MV-4-11 (cell line): ENCODE measurements around the gene NKX2-2.

Experiments
- DNase-seq: peaks from one replicate; lab custom pipeline; 2025; lab: John Stamatoyannopoulos, UW

The NKX2-2 gene

DNA sequence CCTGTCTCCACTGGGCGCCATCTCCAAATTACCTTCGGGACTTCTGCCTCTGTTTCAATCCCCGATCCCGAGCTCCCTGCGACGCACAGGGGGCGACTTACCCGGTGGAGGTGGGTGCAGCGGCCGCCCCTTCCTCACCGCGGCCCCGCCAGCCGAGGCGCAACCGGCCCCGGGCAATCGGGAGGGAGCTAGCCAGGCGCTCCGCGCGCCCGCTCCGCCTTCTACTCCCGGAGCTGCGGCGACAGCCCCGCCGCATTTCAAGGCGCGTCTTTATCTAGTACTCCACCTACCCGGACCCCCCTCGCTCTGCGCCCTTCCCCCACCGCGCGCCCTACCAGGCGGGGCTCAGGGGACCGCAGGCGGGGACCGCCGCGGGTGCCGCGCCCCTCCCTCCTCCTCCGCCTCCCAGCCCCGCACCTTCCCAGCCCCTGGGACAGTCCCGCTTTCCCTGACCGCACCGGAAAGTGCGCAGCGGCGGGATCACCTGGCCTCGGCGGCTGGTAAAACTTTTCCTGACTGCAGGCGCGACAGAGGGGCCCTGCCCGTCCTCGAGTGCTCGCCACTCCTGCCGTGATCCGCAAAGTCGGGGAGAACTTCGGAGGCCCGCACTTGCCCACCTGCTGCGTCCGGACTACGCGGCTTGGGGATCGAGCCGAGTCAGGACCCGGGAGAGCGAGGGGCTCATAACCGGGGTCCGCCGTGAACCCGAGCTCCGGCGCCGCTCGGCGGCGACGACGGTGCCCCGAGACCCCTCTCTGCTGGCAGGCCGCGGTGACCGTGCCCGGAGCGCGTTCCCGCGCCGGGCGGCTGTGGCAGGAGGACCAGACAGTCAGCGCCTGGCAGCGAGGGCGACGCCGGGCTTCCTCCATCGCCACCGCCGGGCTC is 8.0 kb upstream of the NKX2-2 start:
- no peak for DNase-seq

DNA sequence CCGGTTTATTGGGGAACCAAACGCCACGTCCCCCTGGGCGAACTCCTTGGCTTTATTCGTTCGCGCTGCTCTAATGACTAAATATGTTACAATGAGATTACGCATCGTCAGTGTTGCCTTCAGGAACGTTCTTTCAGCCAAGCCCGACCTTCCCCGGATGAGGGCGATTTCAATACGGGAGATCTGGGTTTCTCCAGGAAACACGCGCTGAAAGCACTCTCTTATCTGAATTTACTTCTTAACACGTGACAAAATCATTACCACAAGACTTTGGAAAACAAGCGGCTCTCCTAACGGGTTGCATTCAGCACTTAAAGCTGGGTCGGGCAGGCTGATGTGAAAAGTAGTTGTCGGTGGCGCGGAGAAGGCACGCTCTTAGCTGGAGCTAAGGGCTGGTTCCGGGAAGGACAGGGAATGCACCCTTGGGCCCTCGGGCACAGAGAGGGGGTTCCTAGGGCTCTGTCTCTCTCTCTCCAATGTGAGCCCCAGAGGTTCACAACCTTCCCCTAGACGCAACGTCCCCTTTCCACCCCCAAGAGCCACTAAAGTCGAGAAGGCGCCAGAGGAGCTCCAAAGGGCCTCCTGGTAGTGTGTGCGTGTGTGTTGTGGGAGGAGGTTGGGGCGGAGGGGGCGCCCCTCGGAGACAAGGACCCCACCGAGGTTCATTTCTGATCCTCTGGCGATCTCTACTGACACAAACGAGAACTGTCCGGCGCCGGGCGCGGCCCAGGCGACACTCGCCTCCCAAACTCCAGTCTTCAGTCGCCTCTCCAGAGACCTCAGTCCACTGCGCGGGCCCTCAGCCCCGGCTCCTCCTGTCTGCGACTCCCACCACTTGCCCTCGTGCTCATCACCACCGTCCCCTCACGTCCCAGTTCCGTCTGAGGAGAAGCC is 7.1 kb upstream of the NKX2-2 start:
- no peak for DNase-seq

DNA sequence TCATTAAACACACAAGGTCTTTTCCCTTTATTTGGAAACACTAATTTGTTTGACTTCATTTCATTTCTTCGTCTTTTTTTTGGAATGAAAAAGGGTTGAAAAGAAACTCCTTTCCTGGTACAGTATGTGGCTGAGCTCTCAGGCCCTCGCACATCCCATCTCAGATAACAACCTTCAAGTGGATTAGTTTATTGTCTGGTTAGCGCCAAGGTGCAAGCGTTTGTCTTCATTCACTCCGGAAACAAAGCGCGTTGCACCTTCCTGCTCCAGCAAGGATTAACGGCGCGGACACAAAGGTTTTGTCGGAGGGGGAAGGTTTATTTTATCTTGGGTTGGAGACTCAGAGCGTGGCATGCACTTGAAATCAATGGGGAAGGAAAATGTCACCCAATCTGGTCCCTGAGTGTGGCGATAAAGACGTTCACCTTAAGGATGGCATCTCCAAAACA is 5.3 kb upstream of the NKX2-2 start:
- DNase-seq: no peak

DNA sequence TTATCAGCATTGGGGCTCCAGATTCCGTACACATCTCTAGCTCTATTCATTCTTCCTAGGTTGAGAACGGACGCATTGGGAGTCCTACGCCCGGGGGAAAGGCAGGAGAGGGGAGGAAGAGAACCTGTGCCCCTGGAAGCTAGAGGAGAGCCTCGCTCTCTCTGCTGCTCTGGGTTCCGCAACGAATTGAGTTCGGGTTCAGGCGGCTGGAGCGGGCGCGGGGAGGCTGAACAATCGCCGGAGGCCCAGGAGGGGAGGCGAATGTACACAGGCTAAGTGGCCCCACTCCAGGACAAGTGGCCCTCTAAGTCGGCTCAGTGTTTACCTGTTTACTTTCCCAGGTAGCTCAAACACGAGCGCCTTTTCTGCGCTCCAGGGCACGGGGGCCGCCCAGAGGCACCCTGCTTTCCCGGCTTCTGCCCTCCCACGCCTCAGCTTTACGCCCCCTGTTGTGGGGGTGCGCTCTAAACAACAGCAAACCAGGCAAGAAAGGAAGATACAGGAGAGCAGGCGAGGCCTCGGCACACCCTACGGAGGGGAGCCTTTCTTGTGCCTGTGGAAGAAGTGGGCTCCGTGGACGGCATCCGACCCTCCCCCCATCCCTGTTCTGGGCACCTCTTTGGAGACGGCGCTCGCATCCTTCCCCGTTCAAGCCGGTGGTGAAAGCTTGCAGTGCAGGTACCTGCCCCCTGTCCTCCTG is 4.6 kb upstream of the NKX2-2 start:
- DNase-seq: no peak

DNA sequence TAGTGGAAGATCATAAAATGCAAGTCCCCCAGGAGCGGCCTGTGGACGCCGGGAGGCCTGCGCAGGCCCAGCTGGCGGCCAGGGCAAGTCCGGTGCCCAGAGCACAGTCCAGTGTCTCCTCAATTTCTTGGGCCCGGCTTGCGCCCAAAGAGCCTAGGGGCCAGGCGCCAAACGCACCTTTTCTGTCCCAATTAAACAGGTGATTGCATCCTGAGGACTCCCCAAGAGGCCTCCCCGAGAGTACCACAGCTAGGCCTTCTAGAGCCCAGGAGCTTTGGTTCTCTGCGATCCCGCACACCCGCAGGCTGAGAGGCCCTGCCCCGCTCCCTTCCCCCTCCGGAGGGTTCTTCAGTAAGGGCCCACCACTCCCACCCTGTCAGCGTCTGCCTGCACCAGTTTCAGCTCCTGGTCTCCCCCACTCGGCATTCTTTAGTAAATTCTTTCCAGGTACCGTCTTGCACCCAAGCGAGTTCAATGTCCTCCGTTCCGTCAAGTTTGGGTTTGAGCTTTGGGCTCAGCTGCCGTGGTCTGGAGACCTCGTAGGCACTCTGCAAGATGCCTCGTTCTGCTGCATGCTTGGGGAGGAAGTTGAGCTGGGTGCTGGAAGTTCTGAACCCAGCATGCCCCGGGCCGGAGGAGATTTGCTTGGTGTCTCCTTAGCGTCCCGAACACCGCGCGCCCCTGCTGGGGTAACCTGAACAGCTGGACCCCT is 3.9 kb upstream of the NKX2-2 start:
- DNase-seq: no peak

DNA sequence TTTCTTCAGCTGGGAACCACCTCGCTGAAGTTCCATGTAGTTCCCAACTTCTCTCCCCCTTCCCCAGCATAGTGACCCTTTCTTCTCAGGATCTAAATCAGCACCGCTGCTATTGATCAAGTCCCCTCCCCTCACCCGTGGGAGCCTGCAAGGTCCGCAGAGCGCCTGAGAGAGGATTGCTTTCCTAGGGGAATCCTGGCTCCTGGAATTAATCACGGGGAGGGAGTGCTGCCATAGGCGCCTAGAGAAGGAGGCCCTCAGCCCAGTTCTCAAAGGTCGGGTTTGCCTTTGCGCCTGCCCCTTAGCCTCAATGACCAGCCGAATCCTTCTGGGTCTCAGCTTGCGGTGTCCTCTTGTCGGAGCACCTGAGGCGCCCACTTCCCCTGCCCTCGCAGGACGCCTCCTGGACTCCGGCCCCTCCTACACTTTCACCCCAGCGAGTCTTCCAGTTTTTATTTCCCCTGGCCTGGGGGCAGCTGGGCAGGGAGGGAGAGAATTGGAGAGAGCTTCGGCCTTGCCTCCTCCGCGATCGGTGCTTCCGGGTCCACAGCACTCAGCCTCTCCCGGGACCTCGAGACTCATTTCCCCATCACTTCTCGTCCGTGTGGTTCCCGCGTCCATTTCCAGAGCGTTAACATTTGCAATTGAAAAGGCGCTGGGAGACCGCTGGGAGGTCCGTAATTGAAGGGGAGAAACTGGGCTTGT is 3.1 kb upstream of the NKX2-2 start:
- no peak for DNase-seq

DNA sequence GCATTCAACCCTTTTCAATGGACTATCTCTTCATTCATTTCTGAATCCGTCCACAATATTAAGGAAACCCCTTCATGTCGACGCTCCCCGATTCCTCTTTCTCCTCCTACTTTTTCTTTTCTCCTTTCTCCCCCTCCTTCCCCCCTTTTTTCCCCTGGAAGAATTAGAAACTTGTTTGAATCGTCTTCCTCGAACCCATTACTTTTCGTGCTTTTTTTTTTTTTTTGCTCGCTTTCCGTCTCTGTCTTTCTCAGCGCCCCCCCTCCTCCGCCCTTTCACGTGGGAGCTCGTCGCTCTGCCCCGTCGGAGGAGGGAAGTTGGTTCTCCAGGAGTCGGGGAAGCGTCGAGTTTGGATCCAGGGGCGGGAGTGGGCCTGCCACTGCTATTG is 2.3 kb upstream of the NKX2-2 start:
- no peak for DNase-seq

DNA sequence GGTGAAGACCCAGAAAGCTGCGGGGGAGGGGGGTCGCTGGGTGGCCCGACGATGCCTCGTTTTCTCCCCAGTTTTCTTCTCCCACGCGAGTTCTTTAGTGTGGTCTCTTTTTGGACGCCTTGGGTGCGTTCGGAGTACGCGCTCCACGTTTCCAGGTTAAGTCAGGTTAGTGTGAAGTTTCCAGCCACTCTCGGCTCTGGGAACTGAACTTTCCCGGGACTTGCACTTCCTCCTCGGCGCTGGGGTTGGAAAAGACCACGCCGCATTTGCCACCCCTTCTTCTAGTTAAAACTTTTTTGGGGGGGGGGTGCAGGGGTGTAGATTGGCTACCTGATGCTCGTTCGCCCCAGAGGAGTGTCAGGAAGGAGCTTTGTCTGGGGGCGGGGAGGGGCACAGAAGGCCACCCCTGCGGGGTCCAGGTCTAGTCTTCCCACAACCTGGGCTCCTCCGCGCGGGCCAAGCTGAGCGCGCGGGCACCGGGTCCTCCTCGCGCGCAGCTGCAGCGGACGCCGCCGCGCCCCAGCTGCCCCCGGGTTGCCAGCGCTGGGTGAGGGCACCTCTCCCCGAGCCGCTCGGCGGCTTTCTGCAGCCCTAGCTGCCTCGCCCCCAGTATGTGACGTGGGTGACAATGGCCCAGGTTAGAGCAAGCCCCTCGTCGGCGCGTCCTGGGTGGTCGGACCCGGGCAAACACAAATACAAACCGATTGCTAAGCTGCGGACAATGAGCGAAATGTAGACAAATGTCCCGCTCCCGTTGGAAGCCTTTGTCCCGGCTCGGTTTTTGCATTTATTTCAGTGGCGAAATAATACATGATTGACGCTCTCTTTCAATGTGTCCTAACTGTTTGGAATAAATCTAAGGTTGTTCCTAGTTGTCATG is 1.7 kb upstream of the NKX2-2 start:
- DNase-seq: no peak

DNA sequence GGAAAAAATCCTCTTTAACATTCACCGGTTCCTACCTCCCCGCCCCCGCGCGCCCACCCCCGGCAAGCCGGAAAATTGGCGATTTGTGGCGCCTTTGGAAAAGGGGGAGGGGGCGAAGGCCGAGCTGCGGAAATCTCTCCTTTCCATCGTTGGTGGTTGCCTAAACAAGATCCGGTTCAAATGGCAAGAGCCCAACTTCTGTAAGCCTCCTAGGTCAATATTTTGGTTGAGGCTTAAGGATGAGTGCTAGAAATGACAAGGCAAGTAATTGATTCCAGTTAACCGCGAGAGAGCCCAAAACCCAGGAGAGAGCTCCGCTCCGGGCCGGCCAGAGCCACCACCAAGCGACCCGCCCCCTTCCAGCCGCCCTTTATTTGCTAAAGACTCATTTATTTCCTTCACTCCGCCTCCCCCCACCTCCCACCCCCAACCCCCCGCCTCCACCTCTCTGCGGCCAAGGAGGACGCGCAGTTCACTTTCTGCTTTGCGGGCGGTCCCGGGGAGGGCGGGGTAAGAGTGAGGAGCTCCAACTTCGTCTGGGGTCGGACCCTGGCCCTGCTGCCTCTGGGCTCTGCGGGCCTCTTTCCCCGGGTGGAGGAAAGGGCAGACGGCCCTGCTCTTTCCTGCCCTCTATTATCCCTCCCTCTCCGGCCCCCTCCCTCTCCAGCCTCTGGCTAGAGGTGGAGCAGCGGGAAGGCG is 838 bp upstream of the NKX2-2 start:
- DNase-seq: no peak

DNA sequence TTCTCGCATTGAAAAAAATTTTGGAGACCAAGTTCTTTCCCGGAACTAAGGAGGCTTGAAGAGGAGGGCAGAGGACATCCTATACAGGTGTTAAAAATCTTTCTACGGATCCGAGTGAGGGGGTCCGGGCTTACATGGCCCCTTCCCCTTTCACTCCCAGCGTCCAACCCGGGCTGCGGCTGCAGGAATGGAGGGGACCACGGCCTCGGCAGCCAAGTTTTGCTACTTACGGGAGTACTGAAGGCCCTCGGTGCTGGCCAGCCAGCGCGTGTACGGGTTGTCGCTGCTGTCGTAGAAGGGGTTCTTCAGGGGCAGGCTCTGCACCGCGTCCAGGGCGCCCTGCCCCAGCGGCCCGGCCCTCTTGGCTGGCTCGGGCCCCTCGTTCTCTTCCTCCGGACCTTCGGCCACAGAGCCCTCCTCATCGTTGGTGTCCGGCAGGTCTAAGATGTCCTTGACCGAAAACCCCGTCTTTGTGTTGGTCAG is 642 bp downstream of the NKX2-2 start:
- no peak for DNase-seq

DNA sequence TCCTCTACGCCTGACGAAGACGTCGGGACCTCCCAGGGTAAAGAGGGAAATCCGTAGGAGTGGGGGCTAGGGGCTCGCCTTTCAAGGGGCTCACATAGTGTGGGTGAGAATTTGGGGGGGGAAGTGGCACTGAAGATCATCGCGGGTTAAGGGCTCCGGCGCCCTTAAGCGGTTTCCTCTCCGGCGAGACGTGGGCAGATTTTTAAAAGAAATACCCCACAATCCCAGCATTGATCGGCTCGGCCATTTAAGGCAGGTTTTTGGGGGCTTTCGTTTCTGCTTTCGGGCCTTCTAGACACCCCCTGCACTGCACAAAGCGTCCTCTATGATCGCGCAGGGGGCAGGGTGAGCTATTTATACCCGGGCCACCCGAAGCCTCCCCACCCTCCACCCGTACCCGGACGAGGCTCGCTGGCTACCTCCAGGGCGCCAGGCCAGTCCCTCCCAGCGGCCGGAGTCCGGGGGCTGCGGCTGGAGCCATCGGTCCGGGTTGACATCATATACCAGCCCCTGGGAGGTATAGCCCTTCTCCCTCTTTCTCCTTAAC is 1.2 kb downstream of the NKX2-2 start:
- no peak for DNase-seq

DNA sequence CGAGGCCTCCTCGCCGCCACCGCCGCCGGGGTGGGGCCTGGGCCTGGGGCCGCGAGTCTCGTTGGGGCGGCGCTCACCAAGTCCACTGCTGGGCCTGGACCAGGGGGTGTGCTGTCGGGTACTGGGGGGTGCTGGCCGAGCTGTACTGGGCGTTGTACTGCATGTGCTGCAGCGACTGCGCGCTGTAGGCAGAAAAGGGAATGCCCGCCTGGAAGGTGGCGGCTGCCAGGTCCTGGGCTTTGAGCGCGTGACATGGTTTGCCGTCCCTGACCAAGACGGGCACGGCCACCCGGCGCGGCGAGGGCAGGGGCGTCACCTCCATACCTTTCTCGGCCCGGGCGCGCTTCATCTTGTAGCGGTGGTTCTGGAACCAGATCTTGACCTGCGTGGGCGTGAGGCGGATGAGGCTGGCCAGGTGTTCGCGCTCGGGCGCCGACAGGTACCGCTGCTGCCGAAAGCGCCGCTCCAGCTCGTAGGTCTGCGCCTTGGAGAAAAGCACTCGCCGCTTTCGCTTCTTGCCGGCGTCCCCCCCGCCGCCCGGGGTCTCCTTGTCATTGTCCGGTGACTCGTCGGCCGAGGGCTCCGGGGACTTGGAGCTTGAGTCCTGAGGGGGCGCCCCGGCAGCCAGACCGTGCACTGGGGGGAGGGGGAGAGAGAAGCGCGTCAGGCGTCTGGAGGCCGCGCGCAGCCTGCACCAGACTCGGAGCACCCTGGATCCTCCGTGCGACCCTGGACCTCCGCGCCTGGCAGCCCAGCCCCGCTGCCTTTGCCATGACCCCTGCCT is 1.8 kb downstream of the NKX2-2 start:
- no peak for DNase-seq

DNA sequence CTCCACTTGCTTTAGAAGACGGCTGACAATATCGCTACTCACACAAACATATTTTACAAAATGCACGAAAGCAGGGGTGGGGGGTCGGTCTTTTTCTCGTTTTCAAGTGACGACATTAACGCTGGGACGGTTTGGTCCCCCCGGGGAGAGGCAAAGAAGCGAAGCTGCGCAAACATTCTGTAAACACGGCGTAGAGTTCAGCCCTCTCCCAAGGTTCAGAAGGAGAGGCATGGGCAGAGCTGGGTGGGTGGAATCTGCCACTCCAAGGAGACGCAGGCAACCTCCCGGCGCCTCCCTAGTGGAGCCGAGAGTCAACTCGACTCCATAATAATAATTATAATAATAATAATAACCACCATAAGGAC is 2.4 kb downstream of the NKX2-2 start:
- no peak for DNase-seq

DNA sequence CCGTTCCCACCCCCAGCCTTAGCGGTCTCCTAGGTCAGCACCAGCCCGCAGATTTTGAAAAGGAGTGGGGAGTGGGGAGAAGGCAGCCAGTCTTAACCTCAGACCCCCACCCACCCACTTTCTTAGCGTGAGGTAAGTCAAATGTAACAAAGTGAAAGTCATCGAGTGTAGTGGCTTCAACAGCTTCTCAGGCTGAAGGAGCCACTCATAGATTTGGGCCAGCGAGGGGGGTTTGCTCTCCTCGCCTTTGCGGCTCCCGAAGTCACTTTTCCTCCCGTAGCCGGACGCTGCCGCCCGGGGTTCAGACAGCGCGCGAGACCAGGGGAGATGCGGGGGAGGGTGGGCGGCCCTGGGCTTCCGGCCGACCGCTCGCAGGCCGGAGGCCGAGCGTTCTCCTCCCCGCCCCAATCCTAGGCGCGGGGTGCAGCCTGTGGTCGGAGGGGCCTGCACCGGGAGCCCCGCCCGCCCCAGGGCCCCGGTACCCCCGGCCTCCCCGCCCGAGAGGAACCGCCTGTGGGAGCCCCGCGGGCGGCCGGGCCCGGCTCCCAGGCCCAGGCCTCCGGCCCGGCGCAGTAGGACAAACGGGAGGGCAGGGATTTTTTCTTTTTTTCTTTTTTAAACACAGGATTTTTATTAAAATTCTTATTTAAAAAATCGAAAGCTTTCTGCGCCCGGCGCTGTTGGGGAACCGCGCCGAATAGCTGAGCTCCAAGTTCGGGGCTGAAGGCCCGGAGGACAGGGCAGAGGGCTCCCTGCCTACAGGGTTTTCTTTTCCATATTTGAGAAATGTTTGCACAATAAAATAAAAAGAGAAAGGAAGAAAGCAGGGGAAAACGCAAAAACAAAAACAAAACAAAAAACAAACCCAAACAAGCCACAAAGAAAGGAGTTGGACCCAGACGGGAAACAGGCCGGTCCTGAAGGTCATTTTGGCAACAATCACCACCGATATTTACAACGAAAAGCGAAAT is 3.2 kb downstream of the NKX2-2 start:
- no peak for DNase-seq

DNA sequence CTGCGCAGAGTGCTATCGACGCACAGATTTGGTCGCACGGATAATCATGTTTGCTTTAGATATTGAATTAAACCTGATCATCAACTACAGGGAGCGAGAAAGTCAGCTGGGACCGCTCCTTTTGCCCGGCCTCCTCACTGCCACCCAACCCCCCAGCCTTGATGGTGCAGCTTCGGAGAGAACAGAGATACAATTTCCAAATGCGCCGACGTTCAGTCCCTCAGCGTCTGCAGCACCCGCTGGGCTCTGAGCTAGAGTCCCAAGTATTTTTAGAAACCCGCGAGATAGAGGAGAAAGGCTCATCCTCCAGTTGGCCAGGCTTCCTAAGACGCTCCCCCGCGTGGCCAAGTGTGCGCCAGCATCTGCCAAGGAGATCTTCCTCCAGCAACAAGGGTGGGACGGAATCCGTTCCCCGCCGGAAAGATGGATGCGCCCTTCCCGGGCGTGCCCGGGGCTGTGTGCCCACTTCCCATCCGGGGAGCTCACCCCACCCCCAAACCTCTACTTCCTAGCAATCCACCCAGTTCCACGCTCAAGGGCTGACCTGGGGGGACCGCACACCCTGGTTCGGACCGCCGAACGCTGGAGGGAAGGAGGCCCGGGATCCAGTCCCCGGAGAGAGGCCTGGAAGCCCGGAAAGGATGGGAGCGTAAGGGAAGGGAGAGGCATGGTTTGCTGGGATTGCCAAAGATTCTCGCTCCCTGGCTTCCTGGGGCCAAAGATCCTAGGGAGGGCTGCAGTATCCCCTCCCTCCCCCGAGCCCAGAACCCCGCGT is 4.1 kb downstream of the NKX2-2 start:
- DNase-seq: peak; percentile 36

DNA sequence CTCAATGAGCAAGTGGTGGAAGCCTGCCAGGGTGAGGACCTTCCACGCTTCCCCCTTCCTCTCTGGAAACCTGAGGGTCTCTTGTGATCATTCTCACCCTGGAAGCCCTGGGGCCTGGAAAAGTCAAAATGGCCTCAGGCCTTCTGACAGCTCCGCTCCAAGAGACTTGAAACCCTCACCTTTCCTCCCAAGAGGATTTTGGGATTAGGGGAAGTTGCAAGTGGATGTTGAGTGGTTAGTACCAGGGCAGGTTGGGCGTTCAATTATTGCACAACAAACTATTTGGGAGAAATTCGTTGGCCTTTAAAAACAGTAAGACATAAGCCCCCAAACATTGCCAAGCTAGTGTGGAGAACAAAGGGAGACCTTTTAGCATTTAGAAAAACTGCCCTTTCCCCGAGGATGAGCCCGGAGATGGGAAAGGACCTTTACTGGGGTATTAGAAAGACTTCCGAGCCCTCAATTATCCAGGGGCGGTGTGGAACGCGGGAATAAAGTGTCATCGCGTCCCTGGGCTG is 4.7 kb downstream of the NKX2-2 start:
- no peak for DNase-seq
